A549 (cell line): ENCODE results near the gene UBE2E2. TPM values are rescaled to one million over a fixed set of nuclear protein-coding genes. Genes with fewer than 3 reads are reported as not detected.

Source experiments
- ATAC-seq, 2 experiments: fragments of 200-7000 bp in 1 of 2; fragments of >200 bp in 1 of 2; cut with Nextera tagmentation in 1 of 2; cut with Tn5 transposase in 1 of 2; 3 replicates each; pipeline versions ENCODE4 v1.8.0 to v1.9.1; 2018 to 2020; ENCODE audit warnings: mild to moderate bottlenecking in 1 of 2, moderate library complexity in 1 of 2
- CTCF ChIA-PET: fragments of 300-600 bp; sonication (Branson Sonifier 250); formaldehyde crosslinking; extraction: SDS; loops from one replicate; lab custom pipeline; 2021; ENCODE audit warnings: antibody characterized with exemption, inconsistent platforms; lab: Yijun Ruan, JAX
- POLR2A ChIA-PET: fragments of 350-600 bp; formaldehyde crosslinking; extraction: SDS; loops from one replicate; lab custom pipeline; 2021; ENCODE audit warnings: antibody characterized with exemption, inconsistent platforms; lab: Yijun Ruan, JAX
- DNase-seq, 2 experiments: peaks; one replicate each; pipeline versions ENCODE4 v3.0.0 to v3.0.0-alpha.2; 2011 to 2016; ENCODE audit warnings: low read depth in 1 of 2, low spot score in 1 of 2
- FAIRE-seq: peaks from 2 replicates; lab custom pipeline; 2011; peaks lifted over from hg19 to GRCh38; lab: Jason Lieb, UNC
- H3K27ac ChIP-seq, 2 experiments: fragments of >200 bp; sonication (Bioruptor Twin); formaldehyde crosslinking; 3 replicates each; pipeline ENCODE4 v1.5.1; 2016 to 2017
- H3K4me1 ChIP-seq: fragments of >200 bp; sonication (Bioruptor Twin); formaldehyde crosslinking; 3 replicates; pipeline ENCODE4 v1.6.1; 2016
- H3K4me2 ChIP-seq: fragments of >200 bp; sonication (Bioruptor Twin); formaldehyde crosslinking; 3 replicates; pipeline ENCODE4 v1.6.1; 2016
- H3K4me3 ChIP-seq: fragments of >200 bp; sonication (Bioruptor Twin); formaldehyde crosslinking; 3 replicates; pipeline ENCODE4 v1.5.1; 2016
- H3K9me3 ChIP-seq: fragments of >200 bp; sonication (Bioruptor Twin); formaldehyde crosslinking; 3 replicates; pipeline ENCODE4 v1.6.1; 2016
- BCL3 ChIP-seq: fragments of >200 bp; sonication (Bioruptor Twin); formaldehyde crosslinking; IDR thresholded peaks from 3 replicates; pipeline ENCODE4 v1.6.1; 2016
- BHLHE40 ChIP-seq: IDR thresholded peaks from 2 replicates; pipeline ENCODE4 v1.6.1; 2012; ENCODE audit warnings: low read depth, low read length, inconsistent platforms
- CBX2 ChIP-seq: fragments of 200-600 bp; sonication (generic); IDR thresholded peaks from 2 replicates; pipeline ENCODE4 v1.6.1; 2016; ENCODE audit warnings: low read depth, mild to moderate bottlenecking, borderline replicate concordance
- CEBPB ChIP-seq, 2 experiments: fragments of >200 bp in 1 of 2; sonication (Bioruptor Twin) in 1 of 2; formaldehyde crosslinking in 1 of 2; IDR thresholded peaks; 2 replicates each; pipeline ENCODE4 v1.6.1; 2012 to 2016
- CHD2 ChIP-seq: fragments of 150-350 bp; IDR thresholded peaks from 2 replicates; pipeline ENCODE4 v1.6.1; 2014; ENCODE audit warnings: low read length; ENCODE audit not compliant: partially characterized antibody
- CTCF ChIP-seq: fragments of >200 bp; sonication (Bioruptor Twin); formaldehyde crosslinking; IDR thresholded peaks from 3 replicates; pipeline ENCODE4 v1.5.1; 2016
- EHMT2 ChIP-seq: fragments of 200-600 bp; sonication (generic); IDR thresholded peaks from 2 replicates; pipeline ENCODE4 v1.6.1; 2016; ENCODE audit warnings: antibody characterized with exemption, low read depth, mild to moderate bottlenecking, moderate library complexity
- ESRRA ChIP-seq: fragments of 150-350 bp; IDR thresholded peaks from 2 replicates; pipeline ENCODE4 v1.6.1; 2014; ENCODE audit warnings: mild to moderate bottlenecking, low read length, borderline replicate concordance
- FOSL2 ChIP-seq, 2 experiments: fragments of 450-650 bp in 1 of 2; fragments of >200 bp in 1 of 2; sonication (Bioruptor Twin) in 1 of 2; formaldehyde crosslinking; IDR thresholded peaks; 2 replicates each; pipeline versions ENCODE4 v1.5.0 to v1.6.1; 2016 to 2020; ENCODE audit warnings: mild to moderate bottlenecking in 1 of 2, moderate library complexity in 1 of 2
- GATA3 ChIP-seq: IDR thresholded peaks from 2 replicates; pipeline ENCODE4 v1.6.1; 2012; ENCODE audit warnings: borderline replicate concordance
- HDAC2 ChIP-seq: fragments of 200-600 bp; sonication (generic); IDR thresholded peaks from 2 replicates; pipeline ENCODE4 v1.6.1; 2016
- HEYL ChIP-seq: fragments of 250-450 bp; sonication (Bioruptor Pico); IDR thresholded peaks from 2 replicates; pipeline ENCODE4 v1.8.0; 2021; ENCODE audit warnings: mild to moderate bottlenecking, moderate library complexity
- HOXA7 ChIP-seq: fragments of 250-450 bp; sonication (Bioruptor Pico); IDR thresholded peaks from 2 replicates; pipeline ENCODE4 v1.5.0; 2020; ENCODE audit warnings: mild to moderate bottlenecking, moderate library complexity
- HOXB5 ChIP-seq: fragments of 250-450 bp; sonication (Bioruptor Pico); IDR thresholded peaks from 2 replicates; pipeline ENCODE4 v1.5.0; 2020; ENCODE audit warnings: mild to moderate bottlenecking, moderate library complexity
- JUNB ChIP-seq: fragments of >200 bp; sonication (Bioruptor Twin); formaldehyde crosslinking; IDR thresholded peaks from 2 replicates; pipeline ENCODE4 v1.6.1; 2016
- MAFK ChIP-seq: fragments of 450-650 bp; IDR thresholded peaks from 2 replicates; pipeline ENCODE4 v1.6.1; 2014; ENCODE audit not compliant: partially characterized antibody
- MAX ChIP-seq: IDR thresholded peaks from 2 replicates; pipeline ENCODE4 v1.6.1; 2012
- MAZ ChIP-seq: fragments of 150-350 bp; IDR thresholded peaks from 2 replicates; pipeline ENCODE4 v1.6.1; 2014; ENCODE audit warnings: antibody characterized with exemption, low read depth, low read length, borderline replicate concordance
- NFE2L2 ChIP-seq: fragments of 150-350 bp; conservative IDR thresholded peaks from 2 replicates; pipeline ENCODE4 v1.6.1; 2014; ENCODE audit warnings: low read length
- NPAS2 ChIP-seq: fragments of 250-450 bp; sonication (Bioruptor Pico); IDR thresholded peaks from 2 replicates; pipeline ENCODE4 v1.8.0; 2022; ENCODE audit warnings: mild to moderate bottlenecking, moderate library complexity, borderline replicate concordance
- NR3C1 ChIP-seq: fragments of >200 bp; sonication (Bioruptor Twin); formaldehyde crosslinking; IDR thresholded peaks from 3 replicates; pipeline ENCODE4 v1.6.1; 2017
- PHF8 ChIP-seq: fragments of 200-600 bp; sonication (generic); IDR thresholded peaks from 2 replicates; pipeline ENCODE4 v1.6.1; 2016; ENCODE audit warnings: low read depth, mild to moderate bottlenecking, antibody characterized with exemption, moderate library complexity, borderline replicate concordance
- POLR2A ChIP-seq: IDR thresholded peaks from 2 replicates; pipeline ENCODE4 v1.6.1; 2012; ENCODE audit warnings: mild to moderate bottlenecking, low read length
- POLR2AphosphoS2 ChIP-seq: conservative IDR thresholded peaks from 2 replicates; pipeline ENCODE4 v1.6.1; 2012; ENCODE audit warnings: low read length, improper control_type of control experiment, inconsistent platforms
- REST ChIP-seq: fragments of 200-600 bp; sonication (generic); IDR thresholded peaks from 2 replicates; pipeline ENCODE4 v1.6.1; 2016; ENCODE audit warnings: antibody characterized with exemption, mild to moderate bottlenecking, moderate library complexity
- SMC3 ChIP-seq: fragments of >200 bp; sonication (Bioruptor Twin); formaldehyde crosslinking; IDR thresholded peaks from 3 replicates; pipeline ENCODE4 v1.6.1; 2018; ENCODE audit warnings: inconsistent platforms
- SREBF2 ChIP-seq: fragments of 450-650 bp; IDR thresholded peaks from 2 replicates; pipeline ENCODE4 v1.6.1; 2014; ENCODE audit warnings: mild to moderate bottlenecking, moderate library complexity
- TFCP2L1 ChIP-seq: fragments of 250-450 bp; sonication (Bioruptor Pico); IDR thresholded peaks from 2 replicates; pipeline ENCODE4 v1.5.0; 2021; ENCODE audit warnings: mild to moderate bottlenecking
- ZC3H11A ChIP-seq: fragments of 450-650 bp; IDR thresholded peaks from 2 replicates; pipeline ENCODE4 v1.6.1; 2014; ENCODE audit warnings: antibody characterized with exemption, mild to moderate bottlenecking
- ZNF302 ChIP-seq: fragments of 250-450 bp; sonication (Bioruptor Pico); IDR thresholded peaks from 2 replicates; pipeline ENCODE4 v1.9.0; 2021; ENCODE audit warnings: inconsistent platforms, mild to moderate bottlenecking, moderate library complexity
- WGBS: methylation state at CpG from one replicate; pipeline ENCODE4 v1.1.6; 2017; ENCODE audit errors: missing lambda C conversion rate; 5-methylcytosine and 5-hydroxymethylcytosine counted together
- polyA plus RNA-seq, 4 experiments: library from polyadenylated mRNA; depleted of rRNA in 3 of 4; stranded (reverse); fragments of >200 nt; fragmentation: RNase III in 1 of 4; extraction: RNeasy Plus Mini Kit Qiagen cat#74134 plus additional on column Dnase treatment in 1 of 4; gene quantifications; 2 replicates in 3 of 4; 3 replicates in 1 of 4; pipeline ENCODE4 v1.2.3, GENCODE V29; 2011 to 2017

UBE2E2 gene
- polyA plus RNA-seq, 2 of the 4 experiments (the other 2 are of a cell fraction), result 28.3 to 56.1 TPM

GRCh38 chr3:23421811-23422516 is 218.8 kb downstream of the UBE2E2 start:
- CTCF ChIA-PET, result no interaction called here
- no peak for FAIRE-seq

GRCh38 chr3:23422517-23422851 is 219.4 kb downstream of the UBE2E2 start:
- Histone ChIP-seq H3K4me1 (no peaks in the 10 kb centered on the region), H3K4me2 (no peak overlapping the region), H3K4me3 (no peak overlapping the region), H3K9me3 (no peaks in the 10 kb centered on the region), H3K27ac (no peak overlapping the region)
- FAIRE-seq (no peak), ATAC-seq (no peak), DNase-seq (no peak)
- no peak for TF ChIP-seq PHF8
- no peak for TF ChIP-seq GATA3
- no peak for TF ChIP-seq NR3C1
- no peak for TF ChIP-seq CBX2
- TF ChIP-seq CEBPB (IDR thresholded peaks at IDR 0.05), result no peak
- no peak for TF ChIP-seq MAX
- TF ChIP-seq JUNB, result no peak
- TF ChIP-seq ESRRA, result no peak
- no peak for TF ChIP-seq ZC3H11A
- TF ChIP-seq HDAC2, result no peak
- no peak for TF ChIP-seq MAFK
- TF ChIP-seq SMC3, result no peak
- TF ChIP-seq POLR2A, result no peak
- no peak for TF ChIP-seq CHD2
- TF ChIP-seq NPAS2 (CRISPR knock-in tag), result no peak
- TF ChIP-seq HOXB5, result no peak
- ChIA-PET CTCF (no interaction called here), POLR2A (interaction anchor here (0.8 kb wide), 1 partner anchor 494 kb away, joined by 3 read pairs; the partner anchor contains the start of genes NKIRAS1 and RPL15)

More at GRCh38 chr3:23421811-23422516, 218.8 kb downstream of the UBE2E2 start:
- no peak overlapping the region for H3K4me3 ChIP-seq
- ATAC-seq (no peak), DNase-seq (no peak)
- no peak overlapping the region for H3K27ac ChIP-seq
- POLR2A ChIA-PET, result no interaction called here
- 89% methylated on average over 3 of the region's 3 CpGs for WGBS
- H3K4me2 ChIP-seq, result no peak overlapping the region
- H3K4me1 ChIP-seq, result no peaks in the 10 kb centered on the region
- H3K9me3 ChIP-seq, result no peaks in the 10 kb centered on the region
- no peak for TF ChIP-seq MAZ
- TF ChIP-seq POLR2AphosphoS2, result no peak
- no peak for TF ChIP-seq BHLHE40
- TF ChIP-seq NFE2L2, result no peak
- no peak for TF ChIP-seq HOXB5
- TF ChIP-seq SMC3, result no peak
- no peak for TF ChIP-seq HDAC2
- no peak for TF ChIP-seq JUNB
- TF ChIP-seq CTCF, result no peak
- TF ChIP-seq EHMT2, result no peak
- TF ChIP-seq SREBF2, result no peak
- no peak for TF ChIP-seq NPAS2 (CRISPR knock-in tag)
- TF ChIP-seq HOXA7, result no peak

- 92% methylated on average over 3 of the region's 3 CpGs for WGBS
- CTCF ChIA-PET, result interaction anchor here (0.6 kb wide), 1 partner anchor 18 kb away, joined by 3 read pairs; no protein-coding TSS in a partner anchor
- TF ChIP-seq JUNB, result no peak
- no peak for TF ChIP-seq POLR2AphosphoS2
- no peak for TF ChIP-seq FOSL2 (IDR thresholded peaks at IDR 0.05)
- no peak for TF ChIP-seq FOSL2 (CRISPR knock-in tag; IDR thresholded peaks at IDR 0.05)
- no peak for TF ChIP-seq ZNF302
- TF ChIP-seq REST, result no peak
- no peak for TF ChIP-seq TFCP2L1
- TF ChIP-seq BCL3, result no peak
- TF ChIP-seq HEYL, result no peak
- FAIRE-seq (no peak), ATAC-seq (no peak), DNase-seq (no peak)
- Histone ChIP-seq H3K9me3 (no peaks in the 10 kb centered on the region), H3K27ac (no peak overlapping the region), H3K4me3 (no peak overlapping the region), H3K4me1 (no peaks in the 10 kb centered on the region), H3K4me2 (no peak overlapping the region)
- POLR2A ChIA-PET, result no interaction called here
Observed at GRCh38 chr3:23425410-23425809, 222.3 kb downstream of the UBE2E2 start.
